Measurements from ENCODE around the gene NFIC.
"Not testable (repeated sequence)": the region's sequence is repeated elsewhere in the genome, so short reads cannot be mapped to it uniquely, and the experiment has no call there.

NFIC gene

DNA sequence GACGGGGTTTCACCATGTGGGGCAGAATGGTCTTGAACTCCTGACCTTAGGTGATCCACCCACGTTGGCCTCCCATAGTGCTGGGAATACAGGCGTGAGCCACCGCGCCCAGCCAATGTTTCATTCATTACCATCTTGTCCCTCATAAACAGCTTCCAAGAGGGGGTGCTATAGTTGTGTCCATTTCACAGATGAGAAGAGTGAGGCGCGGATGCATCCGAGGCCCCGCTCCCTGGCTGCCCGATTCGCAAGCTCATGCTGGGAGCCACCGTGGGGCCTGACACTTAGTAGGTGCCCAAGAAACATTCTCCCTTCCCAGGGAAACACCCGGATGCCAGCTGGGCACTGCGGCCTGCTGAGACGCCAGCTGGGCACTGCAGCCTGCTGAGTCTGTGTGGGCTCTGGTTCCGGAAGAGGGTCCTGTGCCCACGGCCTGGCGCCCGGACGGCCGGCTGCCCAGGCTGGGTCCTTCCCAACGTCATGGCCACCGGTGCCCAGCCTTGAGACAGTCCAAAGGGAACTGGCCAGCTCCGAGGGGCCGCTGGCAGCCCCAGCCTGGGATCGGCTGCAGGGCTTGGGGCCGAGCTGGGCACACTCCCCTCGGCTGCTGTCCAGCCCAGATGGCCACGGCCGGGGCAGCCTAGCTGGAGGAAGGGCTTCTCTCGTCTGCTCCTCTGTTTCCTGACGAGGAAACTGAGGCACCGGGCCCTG, 54.7 kb downstream of the NFIC start:
- no peak for DNase-seq (ENCODE audit: low read depth, low spot score)

GRCh38 chr19:3421656-3422055, 55.3 kb downstream of the NFIC start:
- not testable (repeated sequence) for DNase-seq (ENCODE audit: low read depth, low spot score)

DNA sequence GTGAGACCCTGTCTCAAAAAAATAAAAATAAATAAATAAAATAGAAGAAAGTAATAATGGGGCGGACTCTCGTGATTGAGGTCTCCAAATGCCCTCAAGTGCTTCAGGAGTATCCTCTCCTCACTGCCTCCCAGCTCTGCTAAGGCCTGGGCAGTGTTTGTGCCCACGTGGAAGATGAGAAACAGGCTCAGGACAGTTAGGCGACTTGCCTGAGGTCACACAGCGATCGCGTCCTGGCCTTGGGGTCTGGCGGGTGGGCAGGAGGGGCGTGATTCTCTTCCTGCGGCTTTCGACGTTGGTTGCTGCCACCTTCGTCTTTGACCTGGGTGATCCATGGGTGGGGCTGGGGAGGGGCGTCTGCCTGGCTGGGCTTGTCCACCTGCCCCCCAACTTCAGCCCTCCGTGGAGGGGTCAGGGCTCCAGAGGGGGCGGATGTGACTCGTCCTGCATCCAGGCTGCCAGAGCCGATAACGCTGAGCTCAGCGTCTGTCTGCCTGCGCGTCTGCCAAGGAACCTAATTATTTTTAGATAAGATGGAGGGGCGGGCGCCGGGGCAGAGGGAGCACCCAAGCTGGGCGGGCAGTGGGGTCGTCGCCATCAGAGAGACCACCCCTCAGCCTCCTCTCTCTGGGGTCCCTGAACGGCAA, 56.9 kb downstream of the NFIC start:
- no peak for DNase-seq (ENCODE audit: low read depth, low spot score)

GRCh38 chr19:3426433-3426832, 60.0 kb downstream of the NFIC start:
- DNase-seq (ENCODE audit: low read depth, low spot score): no peak

- not testable (repeated sequence) for DNase-seq (ENCODE audit: low read depth, low spot score)
These were observed 63.9 kb downstream of the NFIC start for GRCh38 chr19:3430366-3430680.

GRCh38 chr19:3431760-3432397, 65.5 kb downstream of the NFIC start:
- no peak for DNase-seq (ENCODE audit: low read depth, low spot score)

GRCh38 chr19:3433313-3433712, 66.9 kb downstream of the NFIC start:
- no peak for DNase-seq (ENCODE audit: low read depth, low spot score)

DNA sequence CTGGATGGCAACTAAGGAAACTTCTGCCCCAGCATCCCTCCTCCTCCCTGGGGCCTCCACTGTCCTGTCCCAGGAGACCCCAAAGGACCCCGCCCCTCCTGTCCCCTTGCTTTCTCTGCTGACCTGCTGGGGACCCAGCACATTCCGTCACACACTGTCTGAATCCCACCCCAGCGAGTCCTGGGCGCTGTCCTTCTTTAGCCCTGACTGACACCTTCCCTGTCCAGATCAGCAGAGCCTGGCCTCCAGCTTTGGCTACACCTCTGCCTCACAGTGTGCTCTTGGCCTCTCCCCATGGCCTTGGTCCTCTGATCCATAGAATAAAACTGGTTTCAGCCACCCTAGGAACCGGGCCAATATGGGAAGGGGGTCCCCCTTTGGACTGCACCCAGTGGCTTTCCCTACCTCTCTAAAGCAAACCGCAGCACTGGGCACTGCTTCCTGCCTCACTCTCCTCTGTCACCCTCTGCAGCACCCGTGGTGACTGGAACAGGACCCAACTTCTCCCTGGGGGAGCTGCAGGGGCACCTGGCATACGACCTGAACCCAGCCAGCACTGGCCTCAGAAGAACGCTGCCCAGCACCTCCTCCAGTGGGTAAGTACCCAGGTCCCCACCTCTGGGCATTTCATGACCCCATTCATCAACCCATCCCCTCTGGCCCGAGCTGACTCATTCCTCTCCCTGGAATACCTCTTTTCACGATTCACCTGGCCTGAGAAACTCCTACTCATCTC, 67.6 kb downstream of the NFIC start:
- DNase-seq (ENCODE audit: low read depth, low spot score): no peak

DNA sequence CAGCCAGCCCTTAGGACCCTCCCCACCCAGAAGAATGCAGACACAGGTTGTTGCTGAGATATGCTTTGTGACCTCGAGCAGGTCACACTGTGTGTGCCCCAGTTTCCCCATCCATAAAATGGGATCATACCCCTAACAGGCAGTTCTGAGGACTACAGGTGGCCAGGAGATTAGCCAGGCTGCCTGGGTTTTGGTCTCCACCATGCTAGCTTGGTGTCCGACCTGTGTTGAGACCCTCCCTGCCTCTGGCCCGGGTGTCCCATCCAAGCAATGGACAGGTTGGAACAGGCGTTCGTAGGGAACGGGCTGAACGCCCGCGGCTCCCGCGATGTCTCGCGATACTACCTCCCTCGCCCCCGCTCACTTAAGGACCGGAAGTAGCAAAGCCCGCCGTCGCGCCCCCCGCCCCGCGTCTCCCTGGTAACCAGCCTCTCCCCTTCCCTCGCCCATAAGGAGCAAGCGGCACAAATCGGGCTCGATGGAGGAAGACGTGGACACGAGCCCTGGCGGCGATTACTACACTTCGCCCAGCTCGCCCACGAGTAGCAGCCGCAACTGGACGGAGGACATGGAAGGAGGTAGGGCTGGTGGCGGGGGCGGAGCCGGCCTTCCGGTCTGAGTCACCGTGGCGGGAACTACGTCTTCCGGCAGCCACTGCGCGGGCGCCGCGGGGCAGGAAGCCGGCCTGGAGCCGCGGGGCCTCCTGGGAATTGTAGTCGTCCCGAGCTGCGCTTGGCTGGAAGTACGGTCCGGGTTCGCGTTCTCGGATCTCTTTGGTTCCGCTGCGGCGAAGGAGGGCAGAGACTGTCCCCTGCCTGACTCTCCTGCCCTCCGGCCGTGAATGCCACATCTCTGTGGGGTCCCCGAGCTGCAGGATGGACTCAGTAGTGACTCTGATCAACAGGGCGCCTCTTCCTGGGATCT, 68.5 kb downstream of the NFIC start:
- DNase-seq (ENCODE audit: low read depth, low spot score): peak; percentile 94

DNA sequence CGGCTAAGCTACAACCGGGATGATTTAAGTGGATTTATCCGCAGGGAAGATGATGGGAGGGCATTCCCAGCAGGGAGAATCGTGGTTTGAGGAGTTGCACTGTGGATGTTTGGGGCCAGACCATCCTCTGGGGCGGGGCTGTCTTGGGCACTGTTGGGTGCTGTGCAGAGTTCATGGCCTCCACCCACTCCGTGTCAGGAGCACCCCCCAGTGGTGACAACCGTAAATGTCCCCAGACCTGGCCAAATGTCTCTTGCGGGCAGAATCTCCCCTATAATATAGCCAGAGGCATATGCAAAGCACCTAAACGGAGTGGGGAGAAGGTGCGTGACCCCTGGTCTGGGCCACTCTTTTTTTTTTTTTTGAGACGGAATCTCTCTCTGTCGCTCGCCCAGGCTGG, 73.7 kb downstream of the NFIC start:
- peak; percentile 25 for DNase-seq (ENCODE audit: low read depth, low spot score)

- DNase-seq (ENCODE audit: low read depth, low spot score): no peak
These were observed 75.0 kb downstream of the NFIC start for GRCh38 chr19:3441089-3441985.

- no peak for DNase-seq (ENCODE audit: low read depth, low spot score)
These were observed 75.6 kb downstream of the NFIC start for GRCh38 chr19:3441986-3442329.

DNA sequence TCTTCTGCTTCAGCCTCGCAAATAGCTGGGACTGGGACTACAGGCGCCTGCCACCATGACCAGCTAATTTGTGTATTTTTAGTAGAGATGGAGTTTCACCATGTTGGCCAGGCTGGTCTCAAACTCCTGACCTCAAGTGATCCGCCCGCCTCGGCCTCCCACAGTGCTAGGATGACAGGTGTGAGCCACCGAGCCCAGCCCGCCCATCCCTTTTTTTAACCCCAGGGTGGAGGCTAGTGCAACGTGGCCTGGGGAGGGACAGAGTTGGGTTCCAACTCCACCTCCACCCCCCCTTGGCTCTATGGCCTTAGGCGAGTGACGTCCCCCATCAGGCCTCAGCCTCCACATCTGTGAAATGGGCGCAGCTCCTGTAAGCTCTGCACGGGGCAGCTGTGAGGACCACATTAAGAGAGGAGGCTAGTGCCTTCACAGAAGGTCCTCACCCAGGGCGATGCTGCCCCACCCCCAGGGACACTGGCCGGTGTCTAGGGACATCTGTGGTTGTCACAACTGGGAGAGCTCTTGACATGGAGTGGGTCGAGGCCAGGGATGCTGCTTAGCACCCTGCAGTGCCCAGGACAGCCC, 76.2 kb downstream of the NFIC start:
- no peak for DNase-seq (ENCODE audit: low read depth, low spot score)

- no peak for DNase-seq (ENCODE audit: low read depth, low spot score)
These were observed 77.7 kb downstream of the NFIC start for GRCh38 chr19:3443840-3444694.

DNA sequence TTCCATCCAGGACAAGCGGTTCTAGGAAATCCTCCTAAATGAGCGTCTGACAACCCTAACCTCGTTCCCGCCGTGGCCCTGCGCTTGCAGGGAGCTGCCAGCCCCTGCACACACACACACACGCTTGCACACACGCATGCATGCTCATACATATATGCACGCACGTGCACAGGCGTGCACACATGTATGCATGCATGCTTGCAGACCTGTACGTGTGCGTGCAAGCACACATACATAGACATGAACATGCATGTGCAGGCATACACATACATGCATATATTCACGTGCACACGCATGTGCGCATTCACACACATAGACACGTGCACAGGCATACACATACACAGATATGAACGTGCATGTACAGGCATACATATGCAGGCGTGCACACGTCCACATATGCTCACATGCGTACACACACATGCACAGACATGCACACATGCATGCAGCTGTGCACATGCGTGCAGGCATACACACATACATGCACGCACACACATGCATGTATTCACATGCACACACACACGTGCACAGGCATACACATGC, 78.4 kb downstream of the NFIC start:
- DNase-seq (ENCODE audit: low read depth, low spot score): no peak

- DNase-seq (ENCODE audit: low read depth, low spot score): not testable (repeated sequence)
These were observed 80.3 kb downstream of the NFIC start for GRCh38 chr19:3446657-3447056.

GRCh38 chr19:3448616-3449334, 82.4 kb downstream of the NFIC start:
- DNase-seq (ENCODE audit: low read depth, low spot score): no peak

DNA sequence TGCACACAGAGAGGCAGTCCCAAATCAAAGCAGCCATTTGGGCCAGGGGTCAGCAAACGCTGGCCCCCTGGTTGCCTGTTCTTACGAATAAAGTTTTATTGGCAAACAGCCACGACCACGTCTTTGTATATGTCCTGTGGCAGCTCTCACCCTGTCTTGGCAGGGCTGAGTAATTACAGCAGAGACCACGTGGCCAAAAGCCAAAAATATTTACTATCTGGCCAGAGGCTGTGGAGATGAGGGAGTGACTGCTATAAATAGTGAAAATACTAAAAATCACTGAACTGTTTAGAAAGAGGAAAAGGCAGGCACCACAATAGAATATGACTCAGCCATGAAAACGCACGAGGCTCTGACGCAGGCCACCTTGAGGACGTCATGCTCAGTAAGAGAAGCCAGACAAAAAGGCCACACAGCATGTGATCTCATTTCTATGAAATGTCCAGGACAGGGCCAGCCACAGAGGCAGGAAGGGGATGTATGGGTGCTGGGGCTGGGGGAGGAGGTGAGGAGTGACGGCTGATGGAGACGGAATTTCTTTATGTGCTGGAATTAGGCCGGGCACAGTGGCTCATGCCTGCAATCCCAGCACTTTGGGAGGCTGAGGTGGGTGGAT, 84.5 kb downstream of the NFIC start:
- no peak for DNase-seq (ENCODE audit: low read depth, low spot score)
